Stimulated activated CD8-positive, alpha-beta memory T cell treated with anti-CD3 and anti-CD28 coated beads, Interleukin-12 subunit alpha, Interleukin-12 subunit beta, amount 100 ng/mL, for 1 hour (primary cell): ENCODE data around the gene GORASP1.

Experiments used
- DNase-seq: peaks from one replicate; pipeline ENCODE4 v3.0.0-alpha.2; 2020; ENCODE audit warnings: low read depth

The GORASP1 gene

GRCh38 chr3:39107388-39108199 is at the start of gene GORASP1, which contains the start of gene TTC21A:
TSS of gene GORASP1 (minus strand) at chr3:39107627. CDS start at chr3:39107541, 86 bp downstream.
TSS of gene TTC21A (plus strand) at chr3:39107680. CDS start at chr3:39107838, 158 bp downstream.
- DNase-seq, result peak; percentile 32

- no peak for DNase-seq
Measured at GRCh38 chr3:39156421-39156820, 49.0 kb upstream of the GORASP1 start.

GRCh38 chr3:39154280-39155021 is 47.0 kb upstream of the GORASP1 start:
- DNase-seq, result no peak

- DNase-seq, result no peak
Measured at GRCh38 chr3:39153977-39154279, 46.5 kb upstream of the GORASP1 start.

- no peak for DNase-seq
Measured at GRCh38 chr3:39150803-39151631, 43.6 kb upstream of the GORASP1 start.

GRCh38 chr3:39150148-39150802 is 42.8 kb upstream of the GORASP1 start:
- DNase-seq, result no peak

GRCh38 chr3:39149498-39150147 is 42.2 kb upstream of the GORASP1 start:
- no peak for DNase-seq

- no peak for DNase-seq
Measured at GRCh38 chr3:39149059-39149455, 41.6 kb upstream of the GORASP1 start.

- DNase-seq, result no peak
Measured at GRCh38 chr3:39148435-39149058, 41.1 kb upstream of the GORASP1 start.

- no peak for DNase-seq
Measured at GRCh38 chr3:39147711-39148434, 40.4 kb upstream of the GORASP1 start.

GRCh38 chr3:39146611-39147591 is 39.5 kb upstream of the GORASP1 start:
- DNase-seq, result peak; percentile 49

GRCh38 chr3:39146083-39146501 is 38.7 kb upstream of the GORASP1 start:
- no peak for DNase-seq

- no peak for DNase-seq
Measured at GRCh38 chr3:39144748-39145380, 37.4 kb upstream of the GORASP1 start.

- DNase-seq, result no peak
Measured at GRCh38 chr3:39144095-39144747, 36.8 kb upstream of the GORASP1 start.

- no peak for DNase-seq
Measured at GRCh38 chr3:39143051-39143885, 35.8 kb upstream of the GORASP1 start.

GRCh38 chr3:39142067-39142466 is 34.6 kb upstream of the GORASP1 start:
- DNase-seq, result no peak
